ENCODE results near the gene PAX6. TPM values are rescaled to one million over a fixed set of nuclear protein-coding genes. Genes with fewer than 3 reads are reported as not detected.

Gene PAX6
- total RNA-seq, 2 donors from 2014 or later = 0.68 TPM; not detected in 1

DNA sequence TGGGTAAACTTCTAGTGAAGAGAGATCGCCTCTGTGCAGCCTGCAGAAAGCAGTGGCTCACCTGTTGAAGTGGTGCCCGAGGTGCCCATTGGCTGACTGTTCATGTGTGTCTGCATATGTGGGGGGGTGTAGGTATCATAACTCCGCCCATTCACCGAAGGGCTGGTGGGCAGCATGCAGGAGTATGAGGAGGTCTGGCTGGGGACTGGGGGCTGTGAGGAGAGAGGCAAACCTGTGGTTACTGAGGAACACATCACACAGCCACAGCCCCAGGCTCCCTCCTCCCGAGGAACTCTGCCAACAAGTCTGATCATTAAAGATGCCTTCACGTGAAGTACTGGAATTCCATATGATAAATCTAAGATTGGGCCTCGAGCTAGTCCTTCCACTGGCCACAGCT lies 20.5 kb downstream of the PAX6 start:
- Histone ChIP-seq H3K36me3 (peaks cover 2% of the 10 kb centered on the region), H3K4me1 (ENCODE audit: control insufficient read depth in 1 of 2, low read depth in 2 of 2) (no peaks in the 10 kb centered on the region), H3K9me3 (no peaks in the 10 kb centered on the region), H3K4me3 (no peak overlapping the region), H3K27ac (no peak overlapping the region), H3K27me3 (replicated peaks; ENCODE audit: insufficient read depth) (no peaks in the 10 kb centered on the region)
- ATAC-seq (ENCODE audit: insufficient number of reproducible peaks, low FRiP score, low read depth) (no peak), DNase-seq (ENCODE audit: low spot score) (no peak)
- TF ChIP-seq, protein P1, sequence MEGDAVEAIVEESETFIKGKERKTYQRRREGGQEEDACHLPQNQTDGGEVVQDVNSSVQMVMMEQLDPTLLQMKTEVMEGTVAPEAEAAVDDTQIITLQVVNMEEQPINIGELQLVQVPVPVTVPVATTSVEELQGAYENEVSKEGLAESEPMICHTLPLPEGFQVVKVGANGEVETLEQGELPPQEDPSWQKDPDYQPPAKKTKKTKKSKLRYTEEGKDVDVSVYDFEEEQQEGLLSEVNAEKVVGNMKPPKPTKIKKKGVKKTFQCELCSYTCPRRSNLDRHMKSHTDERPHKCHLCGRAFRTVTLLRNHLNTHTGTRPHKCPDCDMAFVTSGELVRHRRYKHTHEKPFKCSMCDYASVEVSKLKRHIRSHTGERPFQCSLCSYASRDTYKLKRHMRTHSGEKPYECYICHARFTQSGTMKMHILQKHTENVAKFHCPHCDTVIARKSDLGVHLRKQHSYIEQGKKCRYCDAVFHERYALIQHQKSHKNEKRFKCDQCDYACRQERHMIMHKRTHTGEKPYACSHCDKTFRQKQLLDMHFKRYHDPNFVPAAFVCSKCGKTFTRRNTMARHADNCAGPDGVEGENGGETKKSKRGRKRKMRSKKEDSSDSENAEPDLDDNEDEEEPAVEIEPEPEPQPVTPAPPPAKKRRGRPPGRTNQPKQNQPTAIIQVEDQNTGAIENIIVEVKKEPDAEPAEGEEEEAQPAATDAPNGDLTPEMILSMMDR (IDR thresholded peaks at IDR 0.05) = no peak

DNA sequence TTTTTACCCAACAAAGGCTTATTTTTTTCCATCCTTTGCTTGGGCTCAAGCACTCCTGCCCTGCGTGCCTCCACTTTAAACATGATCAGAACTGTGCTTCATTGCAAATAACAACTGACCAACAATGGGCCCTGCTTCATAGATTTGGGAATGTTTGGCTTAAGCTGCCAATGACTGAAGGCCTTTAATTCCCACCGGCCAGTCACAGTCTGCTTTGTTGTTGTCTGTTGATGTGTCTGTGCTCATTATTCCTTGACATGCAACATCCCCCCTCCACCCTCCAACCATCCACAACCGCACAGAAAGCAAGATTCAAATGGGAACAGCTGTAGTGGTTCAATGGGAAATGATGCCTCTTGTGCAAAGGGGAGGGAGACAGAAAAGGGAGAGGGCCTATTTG lies 23.0 kb downstream of the PAX6 start:
- ATAC-seq (ENCODE audit: insufficient number of reproducible peaks, low FRiP score, low read depth) (no peak), DNase-seq (ENCODE audit: low spot score) (no peak)
- Histone ChIP-seq H3K27me3 (replicated peaks; ENCODE audit: insufficient read depth) (no peaks in the 10 kb centered on the region), H3K4me1 (ENCODE audit: control insufficient read depth in 1 of 2, low read depth in 2 of 2) (no peaks in the 10 kb centered on the region), H3K4me3 (no peak overlapping the region), H3K27ac (no peak overlapping the region), H3K36me3 (peaks cover 2% of the 10 kb centered on the region), H3K9me3 (no peaks in the 10 kb centered on the region)
- TF ChIP-seq, protein P1 (IDR thresholded peaks at IDR 0.05) = no peak

- DNase-seq (ENCODE audit: low spot score) (no peak), ATAC-seq (ENCODE audit: insufficient number of reproducible peaks, low FRiP score, low read depth) (no peak)
- Histone ChIP-seq H3K4me3 (no peak overlapping the region), H3K27ac (no peak overlapping the region), H3K4me1 (ENCODE audit: control insufficient read depth in 1 of 2, low read depth in 2 of 2) (no peaks in the 10 kb centered on the region), H3K27me3 (replicated peaks; ENCODE audit: insufficient read depth) (no peaks in the 10 kb centered on the region), H3K36me3 (peaks cover 2% of the 10 kb centered on the region), H3K9me3 (no peaks in the 10 kb centered on the region)
- TF ChIP-seq, protein P1 (IDR thresholded peaks at IDR 0.05) = no peak
These were observed 24.0 kb downstream of the PAX6 start for GRCh38 chr11:31786996-31787685.

- H3K27ac ChIP-seq = no peak overlapping the region
- H3K4me3 ChIP-seq = no peak overlapping the region
- peaks cover 0 to 3% of the 10 kb centered on the region in 2 donors for H3K4me1 ChIP-seq (ENCODE audit: control insufficient read depth in 1 of 2, low read depth in 2 of 2)
- no peaks in the 10 kb centered on the region for H3K27me3 ChIP-seq (replicated peaks; ENCODE audit: insufficient read depth)
- TF ChIP-seq, protein P1 (IDR thresholded peaks at IDR 0.05) = no peak
- no peak for ATAC-seq (ENCODE audit: insufficient number of reproducible peaks, low FRiP score, low read depth)
- no peak for DNase-seq (ENCODE audit: low spot score)
- H3K36me3 ChIP-seq = peaks cover 2% of the 10 kb centered on the region
- no peaks in the 10 kb centered on the region for H3K9me3 ChIP-seq
These were observed 26.5 kb downstream of the PAX6 start for GRCh38 chr11:31784611-31785010.

DNA sequence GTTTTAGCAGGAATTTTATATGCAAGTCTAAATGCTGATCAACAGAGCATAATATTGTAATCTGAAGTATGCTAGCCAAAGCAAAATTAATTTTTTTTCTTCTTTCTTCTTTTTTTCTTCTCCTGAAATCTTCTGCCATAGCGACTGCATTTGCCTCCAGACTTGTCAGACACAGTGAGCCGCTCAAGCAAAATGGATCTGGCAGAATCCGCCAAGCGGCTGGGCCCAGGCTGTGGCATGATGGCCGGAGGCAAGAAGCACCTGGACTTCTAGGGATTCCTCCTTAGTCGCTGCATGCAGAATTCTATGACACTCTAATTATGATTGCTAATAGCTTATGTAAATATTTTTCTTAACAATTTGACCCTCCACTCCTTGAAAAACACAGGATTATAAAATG lies 27.9 kb downstream of the PAX6 start:
- no peaks in the 10 kb centered on the region for H3K27me3 ChIP-seq (replicated peaks; ENCODE audit: insufficient read depth)
- no peak overlapping the region for H3K4me3 ChIP-seq
- H3K27ac ChIP-seq = no peak overlapping the region
- H3K4me1 ChIP-seq (ENCODE audit: control insufficient read depth in 1 of 2, low read depth in 2 of 2) = peaks cover 0 to 13% of the 10 kb centered on the region in 2 donors
- ATAC-seq (ENCODE audit: insufficient number of reproducible peaks, low FRiP score, low read depth) (no peak), DNase-seq (ENCODE audit: low spot score) (no peak)
- no peaks in the 10 kb centered on the region for H3K9me3 ChIP-seq
- TF ChIP-seq, protein P1 (IDR thresholded peaks at IDR 0.05) = no peak
- peaks cover 2% of the 10 kb centered on the region for H3K36me3 ChIP-seq
